SK-N-SH treated with all-trans-retinoic acid at 6 μM for 48 hours (cell line): Measurements from ENCODE around the gene PRR35.

Source experiments
- ARNTL ChIP-seq: fragments of 450-650 bp; formaldehyde crosslinking; IDR thresholded peaks from 2 replicates; pipeline ENCODE4 v1.5.0; 2020; ENCODE audit warnings: low read depth, mild to moderate bottlenecking, moderate library complexity, borderline replicate concordance
- ESRRG ChIP-seq: fragments of 250-450 bp; sonication (Bioruptor Pico); IDR thresholded peaks from 2 replicates; pipeline ENCODE4 v1.6.1; 2021; ENCODE audit warnings: mild to moderate bottlenecking
- GLIS3 ChIP-seq: fragments of 250-450 bp; sonication (Bioruptor Pico); IDR thresholded peaks from 2 replicates; pipeline ENCODE4 v1.5.0; 2020; ENCODE audit warnings: mild to moderate bottlenecking, moderate library complexity
- RARB ChIP-seq: fragments of 250-450 bp; sonication (Bioruptor Pico); IDR thresholded peaks from 2 replicates; pipeline ENCODE4 v1.8.0; 2021; ENCODE audit warnings: mild to moderate bottlenecking, moderate library complexity
- TF ChIP-seq, protein P1 (sequence below): fragments of 250-450 bp; sonication (Bioruptor Pico); IDR thresholded peaks from 2 replicates; pipeline ENCODE4 v1.5.1; 2020; ENCODE audit warnings: low read depth, mild to moderate bottlenecking, moderate library complexity

DNA sequence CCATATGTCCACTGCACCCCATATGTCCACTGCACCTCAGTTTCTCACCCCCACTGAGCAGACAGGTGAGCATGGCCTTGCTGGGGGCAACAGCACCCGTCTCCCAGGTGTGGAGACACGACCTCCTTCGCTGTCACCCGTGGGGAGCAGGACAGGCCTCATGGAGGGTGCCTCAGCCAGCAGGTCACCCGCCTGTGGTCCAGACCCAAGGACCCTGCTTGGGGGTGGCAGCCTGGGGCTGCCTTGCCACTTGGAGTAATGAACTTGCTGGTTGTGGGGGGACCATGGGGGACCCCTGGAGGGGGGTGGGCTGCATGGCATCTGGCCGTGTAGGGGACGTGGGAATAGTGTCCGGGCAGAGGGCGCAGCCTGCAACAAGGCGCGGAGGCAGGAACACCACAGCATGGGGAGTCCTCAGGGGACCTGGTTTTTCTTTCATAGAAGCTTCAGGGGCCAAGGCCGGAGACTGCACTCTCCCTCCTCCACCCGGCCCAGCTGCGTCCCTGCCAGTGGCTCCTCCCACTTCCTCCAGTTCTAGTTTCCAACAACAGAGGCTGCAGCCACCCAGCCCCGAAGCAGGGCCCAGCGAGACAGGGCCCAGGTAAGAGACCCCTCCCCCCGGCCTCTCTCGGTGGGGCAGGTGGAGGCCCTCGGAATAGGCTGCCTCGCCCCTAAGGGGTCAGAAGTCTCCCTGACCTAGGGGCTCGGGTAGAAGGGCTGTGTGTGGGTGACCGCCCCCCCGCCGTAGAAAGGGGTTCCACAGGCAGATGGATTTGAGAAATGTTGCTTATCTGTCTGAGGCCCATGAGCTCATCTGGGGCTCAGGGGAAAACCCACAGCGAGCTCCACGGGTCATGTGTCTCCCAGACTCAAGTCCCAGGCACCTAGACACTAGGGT, 6.5 kb downstream of the PRR35 start, which contains the start of gene NHLRC4:
- no peak for TF ChIP-seq RARB (CRISPR knock-in tag)
- no peak for TF ChIP-seq ARNTL (CRISPR knock-in tag)
- no peak for TF ChIP-seq ESRRG (CRISPR knock-in tag)
- TF ChIP-seq, protein P1, sequence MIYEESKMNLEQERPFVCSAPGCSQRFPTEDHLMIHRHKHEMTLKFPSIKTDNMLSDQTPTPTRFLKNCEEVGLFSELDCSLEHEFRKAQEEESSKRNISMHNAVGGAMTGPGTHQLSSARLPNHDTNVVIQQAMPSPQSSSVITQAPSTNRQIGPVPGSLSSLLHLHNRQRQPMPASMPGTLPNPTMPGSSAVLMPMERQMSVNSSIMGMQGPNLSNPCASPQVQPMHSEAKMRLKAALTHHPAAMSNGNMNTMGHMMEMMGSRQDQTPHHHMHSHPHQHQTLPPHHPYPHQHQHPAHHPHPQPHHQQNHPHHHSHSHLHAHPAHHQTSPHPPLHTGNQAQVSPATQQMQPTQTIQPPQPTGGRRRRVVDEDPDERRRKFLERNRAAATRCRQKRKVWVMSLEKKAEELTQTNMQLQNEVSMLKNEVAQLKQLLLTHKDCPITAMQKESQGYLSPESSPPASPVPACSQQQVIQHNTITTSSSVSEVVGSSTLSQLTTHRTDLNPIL, result no peak
- no peak for TF ChIP-seq GLIS3 (CRISPR knock-in tag)
